Measurements from ENCODE around the gene VCPKMT. TPM values are rescaled to one million over a fixed set of nuclear protein-coding genes. Genes with fewer than 3 reads are reported as not detected.
A peak's percentile ranks its signal among the peaks of the same experiment; 100 is the strongest.

Gene VCPKMT
- total RNA-seq, result 1 to 10 TPM; 5.1 to 7.8 (median 6.4) TPM
- 1 to 10 TPM; 5.8 TPM for polyA plus RNA-seq
- long read RNA-seq, donor 1, transcript VCPKMT-202 (6 exons, 1,761 nt), result major isoform, 10 of 23 reads
- long read RNA-seq, donor 1, partial matches to known transcripts, result 1 of 23 reads
- long read RNA-seq, donor 1, other reads (novel, unspliced or antisense), result 6 of 23 reads
- long read RNA-seq, donor 2, partial matches to known transcripts, result 0 of 5 reads
- long read RNA-seq, donor 2, other reads (novel, unspliced or antisense), result 0 of 5 reads
- long read RNA-seq, donor 3, partial matches to known transcripts, result 0 of 7 reads
- long read RNA-seq, donor 3, other reads (novel, unspliced or antisense), result 1 of 7 reads

GRCh38 chr14:50116181-50116956, at the start of gene VCPKMT:
TSS of gene VCPKMT (minus strand) at chr14:50116572. CDS start at chr14:50116552, 20 bp downstream.
- peak within 1 kb of the TSS; percentile 84 for H3K4me3 ChIP-seq
- H3K27me3 ChIP-seq, result no peaks in the 10 kb centered on the region
- no peaks in the 10 kb centered on the region for H3K4me1 ChIP-seq (ENCODE audit: insufficient read depth)
- H3K27ac ChIP-seq, result peak within 1 kb of the TSS; percentile 72 to 78
- H3K36me3 ChIP-seq, result no peaks in the 10 kb centered on the region
- TF ChIP-seq CTCF (IDR thresholded peaks at IDR 0.05) (peak in 1 of 3 donors; percentile 17), POLR2A (IDR thresholded peaks at IDR 0.05) (peak; percentile 87), EP300 (IDR thresholded peaks at IDR 0.05) (no peak)
- peak; percentile 91 to 96 (median 94) for DNase-seq
- 0% methylated on average over 62 to 63 of the region's 63 CpGs for WGBS, 3 donors
- intact Hi-C loops (cut with DNase I), result no loop called here
- no peaks in the 10 kb centered on the region for H3K9me3 ChIP-seq

- no peaks in the 10 kb centered on the region for H3K9me3 ChIP-seq
- TF ChIP-seq CTCF (IDR thresholded peaks at IDR 0.05), result no peak
- no peak for TF ChIP-seq EP300 (IDR thresholded peaks at IDR 0.05)
- no peak for TF ChIP-seq POLR2A (IDR thresholded peaks at IDR 0.05)
- no peak for DNase-seq
- no peaks in the 10 kb centered on the region for H3K4me1 ChIP-seq (ENCODE audit: insufficient read depth)
- 95 to 98% (median 96%) methylated on average over 4 of the region's 4 CpGs for WGBS, 3 donors
- H3K27ac ChIP-seq, result no peak overlapping the region
- H3K27me3 ChIP-seq, result no peaks in the 10 kb centered on the region
- no peak overlapping the region for H3K4me3 ChIP-seq
- H3K36me3 ChIP-seq, result no peaks in the 10 kb centered on the region
- intact Hi-C loops (cut with DNase I), result no loop called here
These were observed 39.7 kb upstream of the VCPKMT start for GRCh38 chr14:50156111-50156510.

DNA sequence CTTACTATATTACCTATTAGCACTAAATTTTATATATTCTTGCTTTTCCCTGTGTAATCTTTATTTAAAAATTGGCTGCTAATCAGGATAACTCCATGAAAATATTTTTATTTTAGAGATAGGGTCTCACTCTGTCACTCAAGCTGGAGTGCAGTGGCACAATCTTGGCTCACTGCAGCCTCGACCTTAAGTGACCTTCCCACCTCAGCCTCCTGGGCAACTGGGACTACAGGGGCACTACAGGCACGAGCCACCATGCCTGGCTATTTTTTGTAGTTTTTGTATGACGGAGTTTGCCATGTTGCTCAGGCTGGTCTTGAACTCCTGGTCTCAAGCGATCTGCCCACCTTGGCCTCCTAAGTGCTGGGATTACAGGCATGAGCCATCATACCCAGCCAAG, 32.4 kb upstream of the VCPKMT start:
- intact Hi-C loops (cut with DNase I), result no loop called here
- no peaks in the 10 kb centered on the region for H3K36me3 ChIP-seq

DNA sequence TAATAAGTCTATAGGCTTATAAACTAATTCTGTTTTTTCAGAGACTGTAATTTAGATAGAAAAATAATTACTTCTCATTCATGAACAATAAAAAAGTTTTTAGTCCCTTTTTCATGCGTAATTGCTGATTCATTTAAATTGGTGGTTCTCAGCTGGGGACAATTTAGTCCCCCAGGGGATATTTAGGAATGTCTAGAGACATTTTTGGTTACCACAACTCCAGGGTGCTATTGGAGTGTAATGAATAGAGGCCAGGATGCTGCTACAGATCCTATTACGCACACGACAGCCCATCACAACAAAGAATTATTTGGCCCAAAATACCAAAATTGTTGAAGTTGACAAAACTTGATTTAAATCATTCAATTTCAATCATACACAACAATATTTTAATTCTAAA, 22.8 kb upstream of the VCPKMT start:
- Histone ChIP-seq H3K4me3 (no peak overlapping the region), H3K9me3 (no peaks in the 10 kb centered on the region), H3K36me3 (no peaks in the 10 kb centered on the region), H3K4me1 (ENCODE audit: insufficient read depth) (no peaks in the 10 kb centered on the region), H3K27me3 (no peaks in the 10 kb centered on the region), H3K27ac (no peak overlapping the region)
- DNase-seq, result no peak
- intact Hi-C loops (cut with DNase I), result no loop called here
- 88 to 97% (median 94%) methylated on average over 3 of the region's 3 CpGs for WGBS, 3 donors
- TF ChIP-seq POLR2A (IDR thresholded peaks at IDR 0.05) (no peak), CTCF (IDR thresholded peaks at IDR 0.05) (no peak), EP300 (IDR thresholded peaks at IDR 0.05) (no peak)

More for the DNA sequence above, 32.4 kb upstream of the VCPKMT start:
- Histone ChIP-seq H3K9me3 (no peaks in the 10 kb centered on the region), H3K27ac (no peak overlapping the region), H3K27me3 (no peaks in the 10 kb centered on the region), H3K4me3 (no peak overlapping the region), H3K4me1 (ENCODE audit: insufficient read depth) (no peaks in the 10 kb centered on the region)
- TF ChIP-seq CTCF (IDR thresholded peaks at IDR 0.05), result no peak
- TF ChIP-seq EP300 (IDR thresholded peaks at IDR 0.05), result no peak
- no peak for TF ChIP-seq POLR2A (IDR thresholded peaks at IDR 0.05)
- DNase-seq, result no peak
- WGBS, 3 donors, result 91 to 95% (median 93%) methylated on average over 4 of the region's 4 CpGs
